Hematopoietic multipotent progenitor cell treated with erythropoietin and hydrocortisone succinate and interleukin-3 and kit ligand, for 15 days (in vitro differentiated cells): ENCODE results near the gene SLC1A6.
"Not testable (repeated sequence)": the region's sequence is repeated elsewhere in the genome, so short reads cannot be mapped to it uniquely, and the experiment has no call there.

ENCODE experiments used
- DNase-seq: peaks from one replicate; pipeline ENCODE4 v3.0.0-alpha.2; 2015; ENCODE audit warnings: low spot score

Gene SLC1A6

DNA sequence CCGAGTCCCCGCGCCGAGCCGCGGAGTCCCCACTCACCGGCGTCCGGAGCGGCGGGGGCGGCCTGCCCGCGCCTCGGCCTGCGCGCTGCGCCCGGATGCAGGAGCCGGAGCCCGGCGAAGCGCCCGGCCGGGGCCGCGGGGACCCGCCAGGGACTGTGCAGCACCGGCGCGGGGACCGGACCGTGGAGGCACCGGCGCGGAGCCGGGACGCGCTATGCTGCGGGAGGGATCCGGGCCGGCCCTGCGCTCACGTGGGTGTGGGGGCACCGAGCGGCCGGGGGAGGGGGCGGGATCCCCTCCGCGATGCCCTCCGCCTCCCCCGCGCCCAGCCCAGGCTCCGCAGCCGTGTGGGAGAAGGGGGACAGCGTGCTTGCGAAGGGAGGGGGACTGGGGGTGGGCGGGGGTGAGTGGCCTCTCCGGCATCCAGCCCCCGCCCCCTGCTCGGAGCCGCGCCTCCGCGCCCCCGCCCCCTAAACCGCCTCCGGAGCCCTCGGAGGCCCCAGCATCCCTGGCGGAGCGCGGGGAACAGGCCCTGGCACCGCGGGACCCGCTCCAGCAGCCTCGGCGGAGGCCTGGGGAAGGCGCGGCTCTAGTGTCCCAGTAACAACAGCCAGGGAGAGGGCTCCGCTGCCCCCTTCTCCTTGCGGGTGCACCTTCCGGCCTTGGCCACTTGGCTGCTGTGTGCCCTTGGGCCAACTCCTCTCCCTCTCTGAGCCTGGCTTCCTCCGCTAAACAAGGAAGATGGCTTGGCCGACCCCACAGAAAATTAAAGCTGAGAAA, at the start of gene SLC1A6:
Gene SLC1A6 (minus strand): TSS at position 389 of the 780 bp plus-strand sequence. CDS start 6,954 bp downstream, outside the sequence.
- no peak for DNase-seq

DNA sequence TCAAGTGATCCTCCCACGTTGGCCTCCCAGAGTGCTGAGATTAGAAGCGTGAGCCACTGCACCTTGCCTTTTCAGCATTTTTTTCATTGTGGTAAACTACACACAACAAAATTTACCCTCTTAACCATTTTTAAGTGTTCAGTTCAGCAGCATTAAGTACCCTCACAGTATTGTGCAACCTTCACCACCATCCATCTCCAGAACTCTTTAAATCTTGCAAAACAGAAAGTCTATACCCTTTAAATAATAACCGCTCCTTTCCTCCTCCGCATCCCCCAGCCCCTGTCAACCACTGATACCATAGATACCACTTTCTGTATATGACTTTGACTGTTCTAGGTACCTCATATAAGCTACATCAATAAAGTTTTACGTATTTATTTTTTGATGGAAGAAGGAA, 48.8 kb upstream of the SLC1A6 start:
- no peak for DNase-seq

DNA sequence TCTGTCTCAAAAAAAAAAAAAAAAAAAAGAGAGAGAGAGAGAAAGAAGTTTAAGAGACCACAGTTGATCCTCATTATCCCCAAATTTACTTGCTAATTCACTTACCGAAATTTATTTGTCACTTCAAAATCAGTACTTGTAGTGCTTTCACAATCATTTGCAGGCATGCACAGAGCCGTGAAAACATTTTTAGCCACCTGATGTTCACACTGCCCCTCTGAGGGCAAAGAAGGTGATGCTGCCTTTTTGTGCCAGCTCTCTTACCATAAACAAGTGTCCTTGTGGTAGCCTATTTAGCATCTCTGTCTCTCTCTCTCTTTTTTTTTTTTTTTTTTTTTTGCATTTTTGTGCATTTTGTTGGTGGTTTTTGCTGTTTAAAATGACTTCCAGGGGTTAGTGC, 45.6 kb upstream of the SLC1A6 start:
- no peak for DNase-seq

DNA sequence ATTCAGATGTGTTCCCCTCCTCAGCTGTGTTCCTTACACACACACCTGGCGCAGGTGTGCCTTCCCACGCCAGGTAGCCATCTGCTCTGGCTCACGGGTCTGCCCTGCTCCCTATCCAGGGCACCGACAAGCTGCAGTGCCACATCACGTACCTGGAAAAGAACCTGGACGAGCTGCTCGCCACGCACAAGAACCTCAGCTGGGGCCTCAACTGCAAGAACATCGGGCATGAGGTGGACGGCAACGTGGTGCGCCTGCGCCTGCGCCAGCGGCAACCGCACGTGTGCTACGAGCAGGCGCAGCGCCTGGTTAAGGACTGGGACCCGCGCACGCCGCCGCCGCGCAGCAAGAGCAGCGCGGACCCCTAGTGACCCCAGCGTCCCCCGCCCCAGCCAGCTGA, 43.1 kb upstream of the SLC1A6 start:
- no peak for DNase-seq

DNA sequence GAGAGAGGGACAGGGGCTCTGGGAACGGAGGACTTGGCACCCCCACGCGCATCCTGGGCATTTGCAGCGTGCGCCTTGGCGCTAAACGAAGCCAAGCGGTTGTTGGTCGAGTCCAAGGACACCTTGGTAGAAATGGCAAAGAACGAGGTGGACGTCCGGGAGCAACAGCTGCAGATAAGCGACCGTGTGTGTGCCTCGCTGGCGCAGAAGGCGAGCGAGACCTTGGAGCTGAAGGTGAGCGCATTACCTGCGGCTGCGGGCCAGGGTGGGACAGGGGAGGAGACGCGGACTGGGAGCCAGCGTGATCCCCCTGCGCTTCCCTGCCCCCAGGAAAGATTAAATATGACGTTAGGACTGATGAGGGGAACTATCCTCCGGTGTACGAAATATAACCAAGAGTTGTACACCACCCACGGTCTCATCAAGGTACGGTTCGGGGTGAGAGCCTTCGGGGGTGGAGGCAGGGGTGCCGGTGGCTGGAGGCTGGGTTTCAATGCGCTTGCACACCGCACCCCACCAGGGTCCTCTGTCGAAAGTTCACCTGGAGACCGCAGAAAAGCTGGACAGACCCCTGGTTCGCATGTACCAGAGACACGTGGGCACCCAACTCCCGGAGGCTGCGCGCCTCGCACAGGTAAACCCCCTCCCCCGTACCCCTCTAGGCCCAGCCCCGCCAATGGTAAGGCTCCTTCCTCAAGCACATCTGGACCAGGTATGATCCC, 41.8 kb upstream of the SLC1A6 start:
- no peak for DNase-seq

DNA sequence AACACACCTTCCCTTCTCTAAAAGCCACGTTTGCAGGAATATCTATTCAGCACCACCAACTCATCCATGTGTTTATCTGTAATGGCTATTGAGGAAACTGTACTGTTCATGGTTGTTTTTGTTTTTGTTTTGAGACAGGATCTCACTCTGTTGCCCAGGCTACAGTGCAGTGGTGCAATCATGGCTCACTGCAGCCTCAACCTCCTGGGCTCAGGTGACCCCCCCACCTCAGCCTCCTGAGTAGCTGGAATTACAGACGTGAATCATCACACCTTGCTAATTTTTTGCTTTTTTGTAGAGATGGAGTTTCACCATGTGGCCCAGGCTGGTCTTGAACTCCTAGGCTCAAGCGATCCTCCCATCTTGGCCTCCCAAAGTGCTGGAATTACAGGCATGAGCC, 39.2 kb upstream of the SLC1A6 start:
- DNase-seq = not testable (repeated sequence)

DNA sequence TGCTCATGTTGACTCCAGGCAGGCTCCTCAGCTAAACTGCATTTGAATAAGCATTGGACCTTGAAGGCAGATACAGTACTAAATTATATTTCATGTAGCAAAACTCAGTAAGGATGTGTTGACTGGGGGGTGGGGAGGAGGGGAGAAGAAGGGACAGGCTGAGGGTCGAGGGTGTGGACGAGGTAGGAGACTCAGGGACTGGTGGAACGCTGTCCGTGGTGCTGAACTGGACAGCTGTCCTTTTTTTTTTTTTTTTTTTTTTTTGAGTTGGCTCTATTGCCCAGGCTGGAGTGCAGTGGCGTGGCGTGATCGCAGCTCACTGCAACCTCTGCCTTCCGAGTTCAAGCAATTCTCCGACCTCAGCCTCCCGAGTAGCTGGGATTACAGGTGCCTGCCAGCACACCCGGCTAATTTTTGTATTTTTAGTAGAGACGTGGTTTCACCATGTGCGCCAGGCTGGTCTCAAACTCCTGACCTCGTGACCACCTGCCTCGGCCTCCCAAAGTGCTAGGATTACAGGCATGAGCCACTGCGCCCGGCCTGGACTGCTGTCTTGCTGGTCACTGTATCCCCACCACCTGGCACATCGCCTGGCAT, 36.4 kb upstream of the SLC1A6 start:
- DNase-seq = no peak

DNA sequence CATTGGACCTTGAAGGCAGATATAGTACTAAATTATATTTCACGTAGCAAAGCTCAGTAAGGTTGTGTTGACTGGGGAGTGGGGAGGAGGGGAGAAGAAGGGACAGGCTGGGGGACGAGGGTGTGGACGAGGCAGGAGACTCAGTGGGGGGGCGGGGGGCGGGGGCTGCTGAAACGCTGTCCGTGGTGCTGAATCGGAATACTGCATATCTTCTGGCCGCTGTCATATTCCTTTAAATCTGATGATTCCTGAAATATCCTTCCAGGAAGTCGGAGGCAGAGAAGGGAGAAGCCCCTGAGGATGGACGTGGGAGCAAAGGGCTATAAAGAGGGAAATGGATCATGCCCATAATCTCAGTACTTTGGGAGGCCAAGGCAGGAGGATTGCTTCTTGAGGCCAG, 34.9 kb upstream of the SLC1A6 start:
- no peak for DNase-seq

DNA sequence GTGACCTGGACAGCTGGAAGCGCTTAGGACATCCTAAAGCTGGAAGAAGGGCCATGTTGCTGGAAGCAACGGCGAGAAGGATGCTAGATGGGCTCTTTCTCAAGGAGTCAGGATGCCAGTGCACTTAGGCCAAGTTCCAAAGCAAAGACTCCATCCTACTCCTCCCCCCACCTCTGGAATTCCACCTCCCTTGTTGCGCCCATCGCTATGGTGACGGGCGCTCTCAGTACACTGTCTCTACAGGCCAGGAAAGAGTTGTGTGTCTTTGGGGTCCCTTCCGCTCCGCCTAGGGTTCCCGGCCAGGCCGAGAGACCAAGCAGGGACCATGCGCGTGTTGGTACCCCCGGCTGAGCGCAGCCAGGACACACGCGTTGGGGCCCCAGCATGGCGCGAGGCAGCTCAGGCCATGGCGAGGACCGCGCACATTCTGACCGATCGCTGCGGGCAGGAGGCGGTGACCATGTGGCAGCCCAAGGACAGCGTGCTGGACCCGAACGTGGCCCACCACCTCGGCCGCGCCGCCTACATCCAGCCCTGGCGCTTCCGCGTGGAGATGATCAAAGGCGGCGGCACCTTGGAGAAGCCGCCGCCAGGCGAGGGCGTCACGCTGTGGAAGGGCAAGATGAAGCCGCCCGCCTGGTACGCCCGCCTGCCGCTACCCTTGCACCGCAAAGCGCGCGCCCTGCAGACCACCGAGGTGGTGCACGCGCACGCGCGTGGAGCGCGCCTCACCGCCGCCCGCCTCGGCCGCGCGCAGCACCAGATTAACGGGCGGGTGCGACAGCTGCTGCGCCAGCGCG, 31.0 kb upstream of the SLC1A6 start:
- no peak for DNase-seq

DNA sequence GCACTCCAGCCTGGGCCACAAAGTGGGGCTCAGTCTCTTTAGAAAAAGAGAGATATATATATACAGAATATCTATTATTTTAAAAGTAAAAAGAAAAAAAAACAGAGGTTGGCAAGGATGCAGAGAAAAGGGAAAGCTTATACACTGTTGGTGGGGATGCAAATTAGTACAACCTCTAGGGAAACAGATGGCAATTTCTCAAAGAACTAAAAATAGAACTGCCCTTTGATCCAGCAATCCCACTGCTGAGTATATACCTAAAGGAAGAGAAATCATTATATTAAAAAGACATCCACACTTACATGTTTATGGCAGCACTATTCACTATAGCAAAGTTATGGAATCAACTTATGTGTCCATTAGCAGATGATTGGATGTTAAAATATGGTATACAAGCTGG, 28.6 kb upstream of the SLC1A6 start:
- no peak for DNase-seq

DNA sequence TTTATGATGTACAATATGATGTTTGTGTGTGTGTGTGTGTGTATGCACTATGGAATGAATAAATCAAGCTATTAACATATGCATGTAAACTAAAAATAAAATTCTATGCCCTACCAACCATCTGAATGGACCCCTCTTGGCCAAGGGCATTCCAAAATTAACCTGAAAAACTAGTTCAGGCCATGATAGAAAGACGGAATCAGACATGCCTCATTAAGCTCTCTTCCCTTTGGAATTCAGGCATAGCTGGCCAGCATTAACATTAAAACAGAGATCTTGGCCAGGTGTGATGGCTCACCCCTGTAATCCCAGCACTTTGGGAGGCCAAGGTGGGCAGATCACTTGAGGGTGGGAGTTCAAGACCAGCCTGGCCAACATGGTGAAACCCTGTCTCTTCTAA, 18.3 kb upstream of the SLC1A6 start:
- no peak for DNase-seq

DNA sequence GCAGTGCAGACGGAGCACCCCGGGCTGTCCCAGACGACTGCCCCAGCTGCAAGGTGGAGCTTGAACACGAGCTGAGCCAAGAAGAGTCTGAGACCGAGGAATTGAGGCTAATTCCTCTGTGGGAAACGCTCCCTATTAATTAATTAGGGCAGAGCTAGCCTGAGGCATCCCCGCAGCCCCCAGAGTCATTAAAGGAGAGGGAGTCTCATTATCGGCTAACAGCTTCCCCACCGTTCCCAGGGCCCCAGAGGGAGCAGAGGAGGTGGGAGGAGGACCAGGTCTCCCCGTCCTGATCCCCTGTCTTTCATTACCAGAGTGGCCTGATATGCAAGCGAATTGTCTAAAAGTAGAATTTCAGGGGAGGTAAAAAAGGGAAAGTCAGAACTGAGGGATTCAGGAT, 13.1 kb upstream of the SLC1A6 start:
- DNase-seq = no peak

DNA sequence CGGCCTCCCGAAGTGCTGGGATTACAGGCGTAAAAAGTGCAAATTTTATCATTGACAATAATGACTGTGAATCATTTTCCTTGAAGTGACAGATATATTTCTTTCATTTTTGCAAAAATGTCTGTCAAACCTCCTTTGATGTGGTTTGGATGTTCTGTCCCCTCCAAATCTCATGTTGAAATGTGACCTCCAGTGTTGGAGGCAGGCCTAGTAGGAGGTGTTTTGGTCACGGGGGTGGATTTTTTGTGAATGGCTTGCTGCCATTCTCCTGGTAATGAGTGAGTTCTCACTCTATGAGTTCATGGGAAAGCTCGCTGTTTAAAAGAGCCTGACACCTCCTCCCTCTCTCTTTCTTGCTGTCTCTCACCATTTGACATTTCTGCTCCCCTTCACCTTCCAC, 5.5 kb upstream of the SLC1A6 start:
- no peak for DNase-seq

DNA sequence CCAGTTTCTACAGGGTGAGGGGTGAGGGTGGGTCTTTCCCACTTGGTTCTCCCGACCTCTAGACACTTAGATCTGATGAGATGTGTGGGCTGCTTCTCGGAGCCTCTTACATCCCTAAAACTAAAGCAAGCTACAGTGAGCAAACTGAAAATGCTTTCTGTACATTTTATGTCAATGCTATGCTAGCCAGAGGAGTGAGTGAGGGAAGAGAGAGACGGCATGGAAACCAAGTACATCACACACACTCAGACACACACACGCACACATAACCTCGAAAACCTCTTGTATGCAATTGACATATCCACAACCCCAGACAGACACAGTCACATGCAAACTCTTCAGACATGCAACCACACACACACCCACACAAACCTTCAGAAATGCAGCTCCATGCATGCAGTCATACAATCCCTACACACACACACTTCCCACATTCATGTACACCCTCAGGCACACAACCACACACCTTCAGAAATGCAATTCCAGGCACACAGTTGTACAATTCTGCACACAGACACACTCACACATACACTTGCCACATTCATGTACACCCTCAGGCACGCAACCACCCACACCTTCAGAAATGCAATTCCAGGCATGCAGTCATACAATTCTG, 1.4 kb downstream of the SLC1A6 start:
- DNase-seq = no peak

DNA sequence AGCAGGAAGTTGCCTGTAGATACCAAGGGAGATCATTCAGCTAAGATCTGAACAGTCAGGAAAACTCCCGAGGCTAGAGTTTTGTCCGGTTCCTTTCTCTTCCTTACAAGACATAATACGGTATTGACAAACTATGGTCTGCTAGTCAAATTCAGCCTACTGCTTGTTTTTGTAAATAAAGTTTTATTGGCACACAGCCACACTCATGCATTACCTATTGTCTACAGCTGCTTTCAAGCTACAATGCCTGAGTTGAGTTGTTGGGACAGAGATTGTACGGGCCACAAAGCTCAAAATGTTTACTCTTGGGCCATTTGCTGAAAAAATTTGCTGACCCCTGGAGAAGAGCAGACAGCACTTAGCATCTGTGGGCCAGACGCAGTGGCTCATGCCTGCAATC, 2.5 kb downstream of the SLC1A6 start:
- no peak for DNase-seq

DNA sequence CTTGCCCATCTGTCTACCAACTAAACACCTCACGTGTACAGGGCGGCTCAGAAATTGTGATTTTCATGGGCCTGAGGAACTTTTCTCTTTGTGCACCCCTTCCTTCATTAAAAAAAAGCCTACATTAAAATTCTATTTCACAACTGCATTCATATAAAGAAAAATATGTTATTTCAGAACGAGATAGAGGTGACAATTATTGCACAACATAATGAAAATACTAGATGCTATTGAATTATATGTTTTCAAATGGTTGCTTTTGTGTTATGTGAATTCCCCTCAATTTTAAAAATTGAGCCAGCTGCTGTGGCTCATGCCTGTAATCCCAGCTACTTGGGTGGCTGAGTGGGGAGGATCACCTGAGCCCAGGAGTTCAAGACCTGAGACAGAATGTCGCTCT, 5.2 kb downstream of the SLC1A6 start:
- DNase-seq = no peak

DNA sequence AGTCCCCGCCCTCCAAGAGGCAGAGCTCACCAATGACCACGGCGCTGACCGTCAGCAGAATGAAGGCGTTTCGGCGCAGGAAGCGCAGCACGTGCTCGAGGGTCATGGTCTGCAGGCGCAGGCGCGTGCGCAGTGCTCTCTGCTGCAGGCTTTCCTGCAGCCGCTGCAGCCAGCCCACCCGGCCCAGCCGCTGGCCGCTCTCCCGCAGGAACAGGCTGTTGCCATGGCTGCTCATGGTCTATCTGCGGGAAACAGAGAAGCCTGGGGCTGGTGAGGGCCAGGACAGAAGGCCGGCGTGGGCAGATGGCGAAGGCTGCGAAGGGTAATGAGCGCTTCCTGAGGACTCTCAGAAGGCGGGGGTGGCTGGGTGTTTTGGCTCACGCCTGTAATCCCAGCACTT, 7.0 kb downstream of the SLC1A6 start:
- no peak for DNase-seq

DNA sequence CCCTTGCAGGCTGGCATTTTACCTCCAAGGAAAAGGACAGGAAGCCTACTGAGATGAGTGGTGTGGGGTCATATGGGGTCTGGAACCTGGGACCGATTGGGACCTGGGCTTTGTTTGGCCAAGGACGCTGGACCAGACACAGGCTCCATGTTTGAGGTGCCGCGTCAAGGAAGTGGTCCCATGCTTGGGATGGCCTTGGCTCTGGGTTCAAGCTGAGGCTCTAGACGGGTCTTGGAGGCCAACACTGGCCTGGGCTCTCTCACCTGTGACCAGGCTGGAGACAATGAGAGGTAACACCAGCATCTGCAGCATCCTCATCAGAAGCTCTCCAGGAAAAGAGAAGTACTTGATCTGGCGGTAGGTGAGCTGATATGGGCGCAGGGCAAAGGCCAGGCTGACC, 8.2 kb downstream of the SLC1A6 start:
- no peak for DNase-seq

DNA sequence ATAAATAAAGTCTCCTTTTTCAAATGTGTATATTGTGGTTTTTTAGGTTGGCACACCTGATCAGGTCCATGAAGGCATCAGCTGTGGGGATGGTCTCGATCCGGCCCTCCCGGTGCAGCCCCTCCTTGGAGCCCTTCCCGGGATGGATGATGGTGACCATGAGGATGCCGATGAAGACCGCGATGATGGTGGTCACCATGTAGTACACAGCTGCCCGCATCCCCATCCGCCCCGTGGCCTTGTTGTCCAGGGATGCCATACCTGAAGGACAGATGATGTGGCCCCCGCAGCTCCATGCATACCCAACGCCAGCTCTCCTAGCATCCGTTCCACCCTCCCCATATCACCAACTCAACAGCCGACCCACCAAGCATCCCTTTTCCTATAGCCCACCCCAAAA, 11.4 kb downstream of the SLC1A6 start:
- DNase-seq = no peak

DNA sequence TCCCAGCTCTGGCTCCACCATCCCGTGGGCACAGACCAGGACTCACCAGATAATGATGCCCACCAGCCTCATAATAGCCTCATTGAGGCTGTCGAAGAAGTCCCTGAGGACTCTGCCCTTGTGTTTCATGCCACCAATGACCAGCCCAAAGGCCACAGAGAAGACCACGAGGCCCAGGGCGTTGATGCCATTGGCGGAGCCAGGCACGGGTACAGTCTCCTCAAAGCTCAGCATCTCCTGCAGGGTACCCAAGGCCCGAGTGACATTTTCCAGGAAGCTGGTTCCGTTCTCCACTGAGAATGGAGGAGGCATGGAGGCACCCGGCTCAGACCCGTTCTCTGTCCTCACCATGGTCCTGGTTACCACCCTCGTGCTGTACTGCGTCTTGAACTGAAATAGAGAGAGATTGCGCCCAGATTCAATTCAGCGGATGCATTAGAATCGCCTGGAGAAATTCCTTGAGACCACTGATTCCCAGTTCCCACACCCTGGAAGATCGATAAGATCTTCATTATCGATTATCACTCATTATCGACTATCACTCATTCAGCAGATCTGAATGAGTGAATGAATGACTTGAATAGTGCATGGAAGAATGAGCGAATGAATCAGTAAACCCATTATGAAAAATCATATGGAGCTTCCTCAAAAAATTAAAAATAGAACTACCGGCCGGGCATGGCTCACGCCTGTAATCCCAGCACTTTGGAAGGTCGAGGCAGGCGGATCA, 17.5 kb downstream of the SLC1A6 start:
- DNase-seq = no peak

DNA sequence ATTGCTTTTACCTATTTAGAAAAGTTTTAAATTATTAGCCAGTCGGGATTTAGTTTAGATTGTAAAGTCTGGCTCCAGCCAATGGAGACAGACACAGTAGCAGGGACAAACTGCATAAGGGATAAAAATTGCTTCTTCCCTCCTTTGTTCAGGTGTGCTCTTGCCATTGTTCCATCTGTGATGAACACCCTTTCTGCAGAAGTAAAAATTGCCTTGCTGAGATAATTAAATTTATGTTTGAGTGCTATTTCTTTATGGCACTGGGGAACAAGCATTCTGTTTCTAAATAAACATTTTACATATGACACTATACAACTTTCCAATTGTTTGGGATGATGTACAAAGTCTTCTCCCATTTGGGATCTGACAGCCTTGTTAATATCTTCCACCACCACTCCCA, 20.4 kb downstream of the SLC1A6 start:
- no peak for DNase-seq
